ENCODE measurements around the gene AZU1.

AZU1 gene

GRCh38 chr19:821231-821824, 6.3 kb upstream of the AZU1 start:
- no peak for TF ChIP-seq ZFX (IDR thresholded peaks at IDR 0.05)
- no peak for TF ChIP-seq CTCF (conservative IDR thresholded peaks at IDR 0.05)
- H3K27ac ChIP-seq: no peak overlapping the region

GRCh38 chr19:821825-822503, 5.7 kb upstream of the AZU1 start, which contains the start of gene PLPPR3:
Gene PLPPR3 (minus strand): TSS chr19:821955. CDS start chr19:821559, 396 bp downstream.
- no peak for TF ChIP-seq CTCF (conservative IDR thresholded peaks at IDR 0.05)
- TF ChIP-seq ZFX (IDR thresholded peaks at IDR 0.05): no peak
- H3K27ac ChIP-seq: no peak within 1 kb of the TSS

GRCh38 chr19:823565-824121, 4.0 kb upstream of the AZU1 start:
- no peak overlapping the region for H3K27ac ChIP-seq
- TF ChIP-seq ZFX (IDR thresholded peaks at IDR 0.05) (no peak), CTCF (conservative IDR thresholded peaks at IDR 0.05) (no peak)

GRCh38 chr19:824885-825284, 2.8 kb upstream of the AZU1 start:
- H3K27ac ChIP-seq: no peak overlapping the region
- no peak for TF ChIP-seq CTCF (conservative IDR thresholded peaks at IDR 0.05)
- TF ChIP-seq ZFX (IDR thresholded peaks at IDR 0.05): no peak

GRCh38 chr19:825897-826644, 1.6 kb upstream of the AZU1 start:
- no peak overlapping the region for H3K27ac ChIP-seq
- TF ChIP-seq ZFX (IDR thresholded peaks at IDR 0.05) (no peak), CTCF (conservative IDR thresholded peaks at IDR 0.05) (no peak)

- no peak for TF ChIP-seq CTCF (conservative IDR thresholded peaks at IDR 0.05)
- TF ChIP-seq ZFX (IDR thresholded peaks at IDR 0.05): no peak
- H3K27ac ChIP-seq: no peak overlapping the region
These were observed 325 bp upstream of the AZU1 start for GRCh38 chr19:827314-827709.
